IMR-90 (cell line): ENCODE measurements around the gene VPS52. TPM values are rescaled to one million over a fixed set of nuclear protein-coding genes. Genes with fewer than 3 reads are reported as not detected.

Source experiments
- ATAC-seq: fragments of 200-7000 bp; cut with Tn5 transposase; 2 replicates; pipeline ENCODE4 v1.9.1; 2020; ENCODE audit warnings: low read depth, mild to moderate bottlenecking, moderate library complexity
- BruUV-seq: library from RNA; stranded (reverse); fragments of 400-500 nt; replicated peaks from 2 replicates; lab custom pipeline; 2021; lab: Mats Ljungman, UMichigan
- CTCF ChIA-PET: fragments of 300-600 bp; formaldehyde crosslinking; extraction: SDS; loops from one replicate; lab custom pipeline; 2021; ENCODE audit warnings: antibody characterized with exemption; lab: Yijun Ruan, JAX
- POLR2A ChIA-PET: fragments of 300-600 bp; sonication (Branson Sonifier 250); formaldehyde crosslinking; loops from one replicate; lab custom pipeline; 2022; ENCODE audit warnings: antibody characterized with exemption; ENCODE audit not compliant: unreplicated experiment; lab: Charles Lee
- DNase-seq: peaks from one replicate; pipeline ENCODE4 v3.0.0; 2013
- H2AFZ ChIP-seq: replicated peaks from 2 replicates; pipeline ENCODE3; 2013; ENCODE audit warnings: low read length, mild to moderate bottlenecking; ENCODE audit not compliant: poor library complexity
- H2AK5ac ChIP-seq: 2 replicates; pipeline ENCODE4 v1.6.1; 2013; ENCODE audit warnings: low read depth, low read length, inconsistent platforms
- H2AK9ac ChIP-seq: replicated peaks from 2 replicates; pipeline ENCODE3; 2013; ENCODE audit warnings: mild to moderate bottlenecking, low read depth, low read length, moderate library complexity; ENCODE audit not compliant: poor library complexity
- H2BK120ac ChIP-seq: 2 replicates; pipeline ENCODE4 v1.6.1; 2013; ENCODE audit warnings: low read depth, low read length, inconsistent platforms
- H2BK15ac ChIP-seq: 3 replicates; pipeline ENCODE4 v1.6.1; 2013; ENCODE audit warnings: low read depth, low read length, inconsistent platforms
- H2BK20ac ChIP-seq: 2 replicates; pipeline ENCODE4 v1.6.1; 2013; ENCODE audit warnings: low read depth, mild to moderate bottlenecking, inconsistent platforms, low read length, moderate library complexity
- H2BK5ac ChIP-seq: 2 replicates; pipeline ENCODE4 v1.6.1; 2013; ENCODE audit warnings: mild to moderate bottlenecking, low read depth, low read length, inconsistent platforms; ENCODE audit not compliant: poor library complexity, severe bottlenecking
- H3K14ac ChIP-seq: replicated peaks from 2 replicates; pipeline ENCODE4 v1.6.1; 2013; ENCODE audit warnings: low read depth, low read length, inconsistent platforms
- H3K18ac ChIP-seq: 2 replicates; pipeline ENCODE4 v1.6.1; 2013; ENCODE audit warnings: low read depth, low read length, control low read depth
- H3K23ac ChIP-seq: 2 replicates; pipeline ENCODE4 v1.6.1; 2013; ENCODE audit warnings: low read depth, low read length, inconsistent platforms
- H3K27ac ChIP-seq: 2 replicates; pipeline ENCODE4 v1.5.1; 2013; ENCODE audit warnings: mild to moderate bottlenecking, control low read depth, low read length; ENCODE audit not compliant: insufficient read depth
- H3K27me3 ChIP-seq: 2 replicates; pipeline ENCODE4 v1.6.1; 2013; ENCODE audit warnings: low read length; ENCODE audit not compliant: control insufficient read depth, insufficient read depth
- H3K36me3 ChIP-seq: 2 replicates; pipeline ENCODE4 v1.6.1; 2013; ENCODE audit warnings: low read length, mixed read lengths; ENCODE audit not compliant: control insufficient read depth, insufficient read depth
- H3K4ac ChIP-seq: 2 replicates; pipeline ENCODE4 v1.6.1; 2013; ENCODE audit warnings: low read depth, low read length, inconsistent platforms
- H3K4me1 ChIP-seq: 2 replicates; pipeline ENCODE4 v1.6.1; 2013; ENCODE audit warnings: low read length, mixed read lengths; ENCODE audit not compliant: control insufficient read depth, insufficient read depth
- H3K4me2 ChIP-seq: 2 replicates; pipeline ENCODE4 v1.6.1; 2013; ENCODE audit warnings: low read depth, mild to moderate bottlenecking, control low read depth, low read length, moderate library complexity
- H3K4me3 ChIP-seq: 2 replicates; pipeline ENCODE4 v1.5.1; 2013; ENCODE audit warnings: low read depth, mild to moderate bottlenecking, control low read depth, low read length, moderate library complexity; ENCODE audit not compliant: insufficient read depth
- H3K56ac ChIP-seq: 2 replicates; pipeline ENCODE4 v1.6.1; 2013; ENCODE audit warnings: low read length, inconsistent platforms; ENCODE audit not compliant: insufficient read depth; ENCODE audit errors: extremely low read depth
- H3K79me1 ChIP-seq, 2 experiments: 2 replicates each; pipeline ENCODE4 v1.6.1; 2013; ENCODE audit warnings: low read length in 2 of 2, inconsistent platforms in 1 of 2, low read depth in 1 of 2
- H3K9ac ChIP-seq: 2 replicates; pipeline ENCODE4 v1.6.1; 2013; ENCODE audit warnings: low read depth, low read length, control low read depth
- H3K9me1 ChIP-seq: 2 replicates; pipeline ENCODE4 v1.6.1; 2013; ENCODE audit warnings: low read length, inconsistent platforms; ENCODE audit not compliant: insufficient read depth
- H3K9me3 ChIP-seq: 2 replicates; pipeline ENCODE4 v1.6.1; 2013; ENCODE audit warnings: low read length; ENCODE audit not compliant: control insufficient read depth, insufficient read depth
- H4K20me1 ChIP-seq: 2 replicates; pipeline ENCODE4 v1.6.1; 2013; ENCODE audit warnings: low read length, inconsistent platforms; ENCODE audit not compliant: insufficient read depth
- H4K5ac ChIP-seq: 2 replicates; pipeline ENCODE4 v1.6.1; 2013; ENCODE audit warnings: mild to moderate bottlenecking, low read depth, low read length, control low read depth
- H4K8ac ChIP-seq, 2 experiments: 2 replicates each; pipeline ENCODE4 v1.6.1; 2013; ENCODE audit warnings: low read depth in 2 of 2, low read length in 2 of 2, control low read depth in 1 of 2, inconsistent platforms in 1 of 2
- H4K91ac ChIP-seq: 2 replicates; pipeline ENCODE4 v1.6.1; 2013; ENCODE audit warnings: low read depth, low read length, inconsistent platforms; ENCODE audit not compliant: insufficient read depth
- FOS ChIP-seq: fragments of 150-350 bp; IDR thresholded peaks from 2 replicates; pipeline ENCODE4 v1.6.1; 2016; ENCODE audit warnings: low read depth, low read length
- WGBS, 2 experiments: methylation state at CpG; one replicate each; pipeline versions ENCODE4 v1.1.5 to v1.1.7; 2013; ENCODE audit warnings: missing lambda C conversion rate in 2 of 2; ENCODE audit not compliant: insufficient read length in 1 of 2; ENCODE audit errors: extremely low coverage in 2 of 2; 5-methylcytosine and 5-hydroxymethylcytosine counted together
- dilution Hi-C: fragments of 300-500 bp; cut with HindIII; formaldehyde crosslinking; loops from one replicate; pipeline ENCODE4 v1.14.3; 2018; ENCODE audit warnings: low sequenced_read_pairs; ENCODE audit not compliant: unreplicated experiment
- in situ Hi-C: fragments of 300-500 bp; cut with MboI; formaldehyde crosslinking; loops from 3 replicates; pipeline ENCODE4 v1.14.3; 2019; ENCODE audit warnings: low sequenced_read_pairs, inconsistent platforms, mixed read lengths
- intact Hi-C: fragments of 100-400 bp; cut with micrococcal nuclease; formaldehyde crosslinking; loops from 2 replicates; pipeline ENCODE4 v1.10.0; 2022
- polyA plus RNA-seq, 3 experiments: library from polyadenylated mRNA; depleted of rRNA; stranded (reverse); fragments of >200 nt; gene quantifications; 2 replicates each; pipeline ENCODE4 v1.2.3, GENCODE V29; 2012; ENCODE audit warnings: low replicate concordance in 1 of 3
- total RNA-seq: library from RNA; depleted of rRNA; stranded (reverse); fragments of >200 nt; gene quantifications from 2 replicates; pipeline ENCODE4 v1.2.3, GENCODE V29; 2012

The VPS52 gene
- total and polyA plus RNA-seq, 2 of the 4 experiments (the other 2 are of a cell fraction) = 29.8 to 54.6 TPM

GRCh38 chr6:33237741-33238140, 33.9 kb downstream of the VPS52 start:
- no peak overlapping the region for H2BK5ac ChIP-seq
- no peak overlapping the region for H3K4me2 ChIP-seq
- no peak overlapping the region for H2BK15ac ChIP-seq
- in situ Hi-C loops (no loop called here), dilution Hi-C loops (no loop called here), intact Hi-C loops (no loop called here)
- no peak overlapping the region for H4K91ac ChIP-seq
- no peak for TF ChIP-seq FOS
- H2BK120ac ChIP-seq = no peak overlapping the region
- BruUV-seq = no TSS peak
- H3K23ac ChIP-seq = no peak overlapping the region
- H3K79me1 ChIP-seq = no peaks in the 10 kb centered on the region
- CTCF ChIA-PET = no interaction called here
- H3K14ac ChIP-seq = no peak overlapping the region
- no peak overlapping the region for H3K56ac ChIP-seq
- H3K27ac ChIP-seq = no peak overlapping the region
- WGBS, 2 experiments = 60% methylated on average over 1 of the region's 2 CpGs; no CpG with 5 or more reads in 1 of the 2 experiments
- no peak overlapping the region for H2AK5ac ChIP-seq
- no peak overlapping the region for H3K4ac ChIP-seq
- DNase-seq = no peak
- H3K9me3 ChIP-seq = no peaks in the 10 kb centered on the region
- no peak overlapping the region for H3K4me3 ChIP-seq
- no peak overlapping the region for H4K8ac ChIP-seq
- no peak overlapping the region for H2AK9ac ChIP-seq
- no peak for ATAC-seq
- H3K18ac ChIP-seq = no peak overlapping the region
- H4K20me1 ChIP-seq = no peaks in the 10 kb centered on the region
- H4K5ac ChIP-seq = no peak overlapping the region
- H2AFZ ChIP-seq = no peak overlapping the region
- no peaks in the 10 kb centered on the region for H3K4me1 ChIP-seq
- POLR2A ChIA-PET = no interaction called here
- H3K9ac ChIP-seq = no peak overlapping the region
- no peaks in the 10 kb centered on the region for H3K36me3 ChIP-seq
- H2BK20ac ChIP-seq = no peak overlapping the region
- no peaks in the 10 kb centered on the region for H3K9me1 ChIP-seq
- H3K27me3 ChIP-seq = peaks cover 47% of the 10 kb centered on the region
